ENCODE data around the gene SLC6A19. TPM values are rescaled to one million over a fixed set of nuclear protein-coding genes. Genes with fewer than 3 reads are reported as not detected.
A peak's percentile ranks its signal among the peaks of the same experiment; 100 is the strongest.

SLC6A19 gene
- total RNA-seq, 3 donors from 2014 or later = 0.08 TPM; not detected in 2

GRCh38 chr5:1202798-1203185 lies 1.4 kb downstream of the SLC6A19 start:
- Mint-ChIP-seq H3K9me3 (no peaks in the 10 kb centered on the region), H3K27me3 (ENCODE audit: low read depth) (peaks cover 4% of the 10 kb centered on the region), H3K4me1 (ENCODE audit: low read depth) (no peaks in the 10 kb centered on the region), H3K4me3 (no peak overlapping the region), H3K36me3 (ENCODE audit: insufficient read depth) (no peaks in the 10 kb centered on the region)
- DNase-seq (no peak), ATAC-seq (no peak)

GRCh38 chr5:1203311-1203967 lies 2.0 kb downstream of the SLC6A19 start:
- H3K9me3 Mint-ChIP-seq = no peaks in the 10 kb centered on the region
- DNase-seq = no peak
- peaks cover 4% of the 10 kb centered on the region for H3K27me3 Mint-ChIP-seq (ENCODE audit: low read depth)
- peak in 1 of 2 donors; percentile 21 for ATAC-seq
- no peaks in the 10 kb centered on the region for H3K36me3 Mint-ChIP-seq (ENCODE audit: insufficient read depth)
- H3K4me1 Mint-ChIP-seq (ENCODE audit: low read depth) = no peaks in the 10 kb centered on the region
- H3K4me3 Mint-ChIP-seq = no peak overlapping the region

DNA sequence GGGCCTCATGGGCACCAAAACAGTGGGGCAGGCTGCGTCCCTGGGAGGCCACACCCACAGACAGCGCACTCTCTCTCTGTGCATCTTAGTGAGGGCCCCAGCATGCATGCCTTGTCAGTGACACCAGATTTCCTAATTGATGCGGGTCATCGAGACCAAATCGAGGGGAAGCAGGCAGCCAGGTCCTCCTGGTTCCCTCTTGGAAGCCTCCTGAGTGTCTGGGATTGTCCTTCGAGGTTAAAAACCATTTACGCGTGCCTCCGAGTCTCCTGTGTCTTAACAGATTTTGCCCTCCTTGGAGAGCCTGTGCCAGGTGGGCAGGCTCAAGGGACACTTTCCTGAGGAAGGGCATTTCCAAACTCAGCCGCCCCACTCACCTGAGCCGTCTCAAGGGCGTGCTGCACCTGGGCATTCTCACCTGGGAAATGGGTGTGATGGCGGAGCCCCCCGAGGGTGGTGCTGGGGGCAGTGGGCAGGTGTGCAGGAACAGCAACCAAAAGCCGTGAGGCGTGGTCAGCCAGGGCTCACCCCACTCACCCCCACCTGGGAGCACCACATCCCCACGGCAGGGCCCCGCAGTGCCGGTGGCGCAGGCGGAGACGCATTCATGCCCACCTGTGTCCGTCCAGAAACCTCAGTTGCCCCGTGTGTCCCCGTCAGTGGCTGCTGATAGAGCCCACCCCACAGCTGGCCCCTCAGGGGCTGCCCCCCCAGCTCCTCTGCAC lies 2.7 kb downstream of the SLC6A19 start:
- no peak for DNase-seq
- Mint-ChIP-seq H3K36me3 (ENCODE audit: insufficient read depth) (no peaks in the 10 kb centered on the region), H3K4me3 (no peak overlapping the region), H3K9me3 (no peaks in the 10 kb centered on the region), H3K4me1 (ENCODE audit: low read depth) (no peaks in the 10 kb centered on the region), H3K27me3 (ENCODE audit: low read depth) (peaks cover 4% of the 10 kb centered on the region)
- ATAC-seq = no peak

DNA sequence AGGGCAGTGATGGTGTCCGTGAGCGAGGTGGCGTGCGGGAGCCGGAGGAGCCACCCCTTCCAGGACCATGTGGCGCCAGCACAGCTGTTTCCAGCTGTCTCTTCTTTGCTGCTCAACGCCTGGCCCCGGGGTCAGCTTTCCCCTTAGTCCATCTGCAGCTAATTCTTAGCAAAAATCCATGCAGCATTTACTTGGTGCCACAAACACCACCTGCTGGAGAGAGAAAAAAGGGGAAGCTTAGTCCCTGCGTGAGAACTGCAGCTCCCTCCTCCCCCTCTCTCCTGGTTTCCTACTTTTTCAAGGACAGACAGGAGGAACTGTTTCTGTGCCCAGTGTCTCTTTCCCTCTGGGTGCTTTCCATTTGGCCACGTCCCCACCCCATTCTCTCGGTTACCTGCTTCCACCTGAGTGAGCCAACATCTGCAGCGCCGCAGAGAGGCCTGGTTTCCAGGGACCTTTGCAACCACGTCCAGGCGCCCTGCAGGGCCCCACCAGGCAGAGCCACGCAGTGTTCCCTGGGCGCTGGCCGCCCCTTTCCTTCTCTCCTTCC lies 3.4 kb downstream of the SLC6A19 start:
- Mint-ChIP-seq H3K4me1 (ENCODE audit: low read depth) (no peaks in the 10 kb centered on the region), H3K9me3 (no peaks in the 10 kb centered on the region), H3K4me3 (no peak overlapping the region), H3K36me3 (ENCODE audit: insufficient read depth) (no peaks in the 10 kb centered on the region), H3K27me3 (ENCODE audit: low read depth) (peaks cover 4% of the 10 kb centered on the region)
- no peak for ATAC-seq
- DNase-seq = no peak

- no peaks in the 10 kb centered on the region for H3K4me1 Mint-ChIP-seq (ENCODE audit: low read depth)
- no peak overlapping the region for H3K4me3 Mint-ChIP-seq
- no peak for DNase-seq
- peaks cover 4% of the 10 kb centered on the region for H3K27me3 Mint-ChIP-seq (ENCODE audit: low read depth)
- ATAC-seq = no peak
- no peaks in the 10 kb centered on the region for H3K36me3 Mint-ChIP-seq (ENCODE audit: insufficient read depth)
- H3K9me3 Mint-ChIP-seq = no peaks in the 10 kb centered on the region
Measured at GRCh38 chr5:1205255-1206180, 4.1 kb downstream of the SLC6A19 start.

- Mint-ChIP-seq H3K9me3 (no peaks in the 10 kb centered on the region), H3K27me3 (ENCODE audit: low read depth) (peaks cover 4% of the 10 kb centered on the region), H3K4me3 (no peak overlapping the region), H3K36me3 (ENCODE audit: insufficient read depth) (no peaks in the 10 kb centered on the region), H3K4me1 (ENCODE audit: low read depth) (no peaks in the 10 kb centered on the region)
- ATAC-seq (no peak), DNase-seq (no peak)
Measured at GRCh38 chr5:1206521-1207412, 5.4 kb downstream of the SLC6A19 start.

- Mint-ChIP-seq H3K4me3 (no peak overlapping the region), H3K9me3 (no peaks in the 10 kb centered on the region), H3K27me3 (ENCODE audit: low read depth) (peaks cover 4% of the 10 kb centered on the region), H3K36me3 (ENCODE audit: insufficient read depth) (no peaks in the 10 kb centered on the region), H3K4me1 (ENCODE audit: low read depth) (no peaks in the 10 kb centered on the region)
- DNase-seq (no peak), ATAC-seq (no peak)
Measured at GRCh38 chr5:1207555-1207954, 6.2 kb downstream of the SLC6A19 start.

DNA sequence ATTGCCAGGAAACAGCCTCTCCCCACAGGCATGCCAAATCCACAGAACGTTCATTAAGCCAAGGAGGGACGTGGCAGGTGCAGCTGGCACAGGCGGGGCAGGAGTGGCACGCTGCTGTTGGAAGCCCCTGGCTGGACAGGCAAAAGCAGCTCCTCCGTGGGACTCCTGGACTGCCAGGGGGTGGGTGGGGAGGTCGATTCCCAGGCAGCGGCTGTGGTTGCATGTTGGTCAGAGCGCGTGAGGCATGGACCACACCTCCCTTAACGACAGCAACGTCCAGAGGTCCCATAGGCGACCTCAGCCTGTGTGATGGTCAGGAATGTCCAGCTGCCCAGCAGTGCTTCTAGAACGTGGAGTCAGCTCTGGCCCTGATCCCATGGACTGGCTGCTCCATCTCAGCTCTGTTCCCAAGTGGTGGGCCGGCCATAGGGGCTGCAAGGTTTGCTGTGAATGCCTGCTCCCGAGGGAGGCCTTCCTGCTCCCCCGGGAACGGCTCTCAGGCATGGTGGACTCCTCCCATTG lies 6.9 kb downstream of the SLC6A19 start:
- ATAC-seq (no peak), DNase-seq (no peak)
- no peaks in the 10 kb centered on the region for H3K36me3 Mint-ChIP-seq (ENCODE audit: insufficient read depth)
- no peaks in the 10 kb centered on the region for H3K4me1 Mint-ChIP-seq (ENCODE audit: low read depth)
- no peak overlapping the region for H3K4me3 Mint-ChIP-seq
- no peaks in the 10 kb centered on the region for H3K9me3 Mint-ChIP-seq
- peaks cover 4% of the 10 kb centered on the region for H3K27me3 Mint-ChIP-seq (ENCODE audit: low read depth)

GRCh38 chr5:1208743-1209488 lies 7.5 kb downstream of the SLC6A19 start:
- no peak for ATAC-seq
- H3K9me3 Mint-ChIP-seq = no peaks in the 10 kb centered on the region
- H3K36me3 Mint-ChIP-seq (ENCODE audit: insufficient read depth) = no peaks in the 10 kb centered on the region
- H3K4me3 Mint-ChIP-seq = no peak overlapping the region
- H3K27me3 Mint-ChIP-seq (ENCODE audit: low read depth) = peaks cover 3% of the 10 kb centered on the region
- H3K4me1 Mint-ChIP-seq (ENCODE audit: low read depth) = no peaks in the 10 kb centered on the region
- DNase-seq = no peak

- H3K4me1 Mint-ChIP-seq (ENCODE audit: low read depth) = no peaks in the 10 kb centered on the region
- H3K36me3 Mint-ChIP-seq (ENCODE audit: insufficient read depth) = no peaks in the 10 kb centered on the region
- ATAC-seq (no peak), DNase-seq (no peak)
- H3K9me3 Mint-ChIP-seq = no peaks in the 10 kb centered on the region
- H3K4me3 Mint-ChIP-seq = no peak overlapping the region
- H3K27me3 Mint-ChIP-seq (ENCODE audit: low read depth) = peaks cover 2% of the 10 kb centered on the region
Measured at GRCh38 chr5:1209489-1209852, 8.1 kb downstream of the SLC6A19 start.

DNA sequence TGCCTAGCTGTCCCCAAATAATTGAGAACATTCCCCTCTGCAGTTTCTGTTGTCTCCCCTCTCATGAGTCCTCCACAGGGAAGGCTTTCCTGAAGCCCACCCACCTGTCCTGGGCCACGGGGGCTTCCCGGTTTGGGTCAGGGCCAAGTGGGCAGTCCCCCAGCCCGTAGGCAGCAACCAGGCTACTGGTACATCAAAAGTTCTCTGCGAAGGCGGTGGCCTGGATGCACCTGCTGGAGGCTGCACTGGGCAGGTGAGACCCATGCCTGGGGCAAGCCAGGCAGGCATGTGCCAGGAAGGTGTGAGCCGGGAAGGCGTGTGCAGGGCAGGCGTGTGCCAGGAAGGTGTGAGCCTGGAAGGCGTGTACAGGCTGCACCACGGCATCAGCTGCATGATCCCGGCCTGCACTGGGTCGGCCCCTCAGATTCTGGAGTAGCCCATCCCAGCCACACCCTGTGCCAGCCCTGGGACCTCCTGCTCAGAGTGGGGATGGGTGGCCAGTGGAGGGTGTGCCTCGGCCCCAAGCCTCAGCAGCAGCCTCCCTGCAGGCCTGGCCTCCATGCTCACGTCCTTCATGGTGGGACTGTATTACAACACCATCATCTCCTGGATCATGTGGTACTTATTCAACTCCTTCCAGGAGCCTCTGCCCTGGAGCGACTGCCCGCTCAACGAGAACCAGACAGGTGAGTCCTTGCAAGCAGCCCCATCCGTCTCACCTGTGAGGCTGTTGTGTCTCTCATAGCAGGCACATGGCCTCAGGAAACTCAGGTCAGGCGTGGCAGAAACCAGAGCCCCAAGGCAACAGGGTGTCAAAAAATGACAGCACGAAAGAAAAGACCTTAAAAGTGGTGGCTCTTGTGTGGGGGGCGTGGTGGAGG lies 8.7 kb downstream of the SLC6A19 start:
- H3K4me1 Mint-ChIP-seq (ENCODE audit: low read depth) = no peaks in the 10 kb centered on the region
- ATAC-seq = no peak

DNA sequence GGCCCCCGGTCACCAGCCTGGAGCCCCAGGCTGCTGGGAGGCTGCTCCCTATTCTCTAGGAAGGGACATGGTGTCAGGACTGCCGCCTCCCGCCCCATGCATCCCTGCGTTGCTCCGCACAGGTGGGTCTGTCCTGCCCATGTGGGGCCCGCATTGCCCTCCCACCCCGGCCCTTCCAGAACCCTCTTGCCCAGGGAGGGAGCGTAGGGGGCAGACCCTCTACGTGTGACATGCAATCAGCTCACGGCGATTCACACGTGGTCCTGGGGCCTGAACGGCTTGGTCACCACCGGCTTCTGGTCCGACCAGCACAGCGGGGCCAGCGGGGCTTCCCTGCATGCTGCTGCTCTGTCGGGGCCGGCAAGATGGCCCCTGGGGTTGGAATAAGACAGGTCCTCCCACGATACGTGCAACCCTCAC lies 9.4 kb downstream of the SLC6A19 start:
- no peak for ATAC-seq
- Mint-ChIP-seq H3K27me3 (ENCODE audit: low read depth) (peaks cover 2% of the 10 kb centered on the region), H3K4me3 (no peak overlapping the region), H3K4me1 (ENCODE audit: low read depth) (no peaks in the 10 kb centered on the region), H3K36me3 (ENCODE audit: insufficient read depth) (no peaks in the 10 kb centered on the region), H3K9me3 (no peaks in the 10 kb centered on the region)
- no peak for DNase-seq

More for the DNA sequence above, 8.7 kb downstream of the SLC6A19 start:
- DNase-seq = no peak
- Mint-ChIP-seq H3K4me3 (no peak overlapping the region), H3K36me3 (ENCODE audit: insufficient read depth) (no peaks in the 10 kb centered on the region), H3K27me3 (ENCODE audit: low read depth) (peaks cover 2% of the 10 kb centered on the region), H3K9me3 (no peaks in the 10 kb centered on the region)
